IMR-90 (cell line): ENCODE measurements around the gene ZNF853. TPM values are rescaled to one million over a fixed set of nuclear protein-coding genes. Genes with fewer than 3 reads are reported as not detected.

Source experiments
- ATAC-seq: fragments of 200-7000 bp; cut with Tn5 transposase; 2 replicates; pipeline ENCODE4 v1.9.1; 2020; ENCODE audit warnings: low read depth, mild to moderate bottlenecking, moderate library complexity
- BruUV-seq: library from RNA; stranded (reverse); fragments of 400-500 nt; replicated peaks from 2 replicates; lab custom pipeline; 2021; lab: Mats Ljungman, UMichigan
- CTCF ChIA-PET: fragments of 300-600 bp; formaldehyde crosslinking; extraction: SDS; loops from one replicate; lab custom pipeline; 2021; ENCODE audit warnings: antibody characterized with exemption; lab: Yijun Ruan, JAX
- POLR2A ChIA-PET: fragments of 300-600 bp; sonication (Branson Sonifier 250); formaldehyde crosslinking; loops from one replicate; lab custom pipeline; 2022; ENCODE audit warnings: antibody characterized with exemption; ENCODE audit not compliant: unreplicated experiment; lab: Charles Lee
- DNase-seq: peaks from one replicate; pipeline ENCODE4 v3.0.0; 2013
- H2AFZ ChIP-seq: replicated peaks from 2 replicates; pipeline ENCODE3; 2013; ENCODE audit warnings: low read length, mild to moderate bottlenecking; ENCODE audit not compliant: poor library complexity
- H2AK5ac ChIP-seq: 2 replicates; pipeline ENCODE4 v1.6.1; 2013; ENCODE audit warnings: low read depth, low read length, inconsistent platforms
- H2AK9ac ChIP-seq: replicated peaks from 2 replicates; pipeline ENCODE3; 2013; ENCODE audit warnings: mild to moderate bottlenecking, low read depth, low read length, moderate library complexity; ENCODE audit not compliant: poor library complexity
- H2BK120ac ChIP-seq: 2 replicates; pipeline ENCODE4 v1.6.1; 2013; ENCODE audit warnings: low read depth, low read length, inconsistent platforms
- H2BK15ac ChIP-seq: 3 replicates; pipeline ENCODE4 v1.6.1; 2013; ENCODE audit warnings: low read depth, low read length, inconsistent platforms
- H2BK20ac ChIP-seq: 2 replicates; pipeline ENCODE4 v1.6.1; 2013; ENCODE audit warnings: low read depth, mild to moderate bottlenecking, inconsistent platforms, low read length, moderate library complexity
- H2BK5ac ChIP-seq: 2 replicates; pipeline ENCODE4 v1.6.1; 2013; ENCODE audit warnings: mild to moderate bottlenecking, low read depth, low read length, inconsistent platforms; ENCODE audit not compliant: poor library complexity, severe bottlenecking
- H3K14ac ChIP-seq: replicated peaks from 2 replicates; pipeline ENCODE4 v1.6.1; 2013; ENCODE audit warnings: low read depth, low read length, inconsistent platforms
- H3K18ac ChIP-seq: 2 replicates; pipeline ENCODE4 v1.6.1; 2013; ENCODE audit warnings: low read depth, low read length, control low read depth
- H3K23ac ChIP-seq: 2 replicates; pipeline ENCODE4 v1.6.1; 2013; ENCODE audit warnings: low read depth, low read length, inconsistent platforms
- H3K27ac ChIP-seq: 2 replicates; pipeline ENCODE4 v1.5.1; 2013; ENCODE audit warnings: mild to moderate bottlenecking, control low read depth, low read length; ENCODE audit not compliant: insufficient read depth
- H3K27me3 ChIP-seq: 2 replicates; pipeline ENCODE4 v1.6.1; 2013; ENCODE audit warnings: low read length; ENCODE audit not compliant: control insufficient read depth, insufficient read depth
- H3K36me3 ChIP-seq: 2 replicates; pipeline ENCODE4 v1.6.1; 2013; ENCODE audit warnings: low read length, mixed read lengths; ENCODE audit not compliant: control insufficient read depth, insufficient read depth
- H3K4ac ChIP-seq: 2 replicates; pipeline ENCODE4 v1.6.1; 2013; ENCODE audit warnings: low read depth, low read length, inconsistent platforms
- H3K4me1 ChIP-seq: 2 replicates; pipeline ENCODE4 v1.6.1; 2013; ENCODE audit warnings: low read length, mixed read lengths; ENCODE audit not compliant: control insufficient read depth, insufficient read depth
- H3K4me2 ChIP-seq: 2 replicates; pipeline ENCODE4 v1.6.1; 2013; ENCODE audit warnings: low read depth, mild to moderate bottlenecking, control low read depth, low read length, moderate library complexity
- H3K4me3 ChIP-seq: 2 replicates; pipeline ENCODE4 v1.5.1; 2013; ENCODE audit warnings: low read depth, mild to moderate bottlenecking, control low read depth, low read length, moderate library complexity; ENCODE audit not compliant: insufficient read depth
- H3K56ac ChIP-seq: 2 replicates; pipeline ENCODE4 v1.6.1; 2013; ENCODE audit warnings: low read length, inconsistent platforms; ENCODE audit not compliant: insufficient read depth; ENCODE audit errors: extremely low read depth
- H3K79me1 ChIP-seq, 2 experiments: 2 replicates each; pipeline ENCODE4 v1.6.1; 2013; ENCODE audit warnings: low read length in 2 of 2, inconsistent platforms in 1 of 2, low read depth in 1 of 2
- H3K9ac ChIP-seq: 2 replicates; pipeline ENCODE4 v1.6.1; 2013; ENCODE audit warnings: low read depth, low read length, control low read depth
- H3K9me1 ChIP-seq: 2 replicates; pipeline ENCODE4 v1.6.1; 2013; ENCODE audit warnings: low read length, inconsistent platforms; ENCODE audit not compliant: insufficient read depth
- H3K9me3 ChIP-seq: 2 replicates; pipeline ENCODE4 v1.6.1; 2013; ENCODE audit warnings: low read length; ENCODE audit not compliant: control insufficient read depth, insufficient read depth
- H4K20me1 ChIP-seq: 2 replicates; pipeline ENCODE4 v1.6.1; 2013; ENCODE audit warnings: low read length, inconsistent platforms; ENCODE audit not compliant: insufficient read depth
- H4K5ac ChIP-seq: 2 replicates; pipeline ENCODE4 v1.6.1; 2013; ENCODE audit warnings: mild to moderate bottlenecking, low read depth, low read length, control low read depth
- H4K8ac ChIP-seq, 2 experiments: 2 replicates each; pipeline ENCODE4 v1.6.1; 2013; ENCODE audit warnings: low read depth in 2 of 2, low read length in 2 of 2, control low read depth in 1 of 2, inconsistent platforms in 1 of 2
- H4K91ac ChIP-seq: 2 replicates; pipeline ENCODE4 v1.6.1; 2013; ENCODE audit warnings: low read depth, low read length, inconsistent platforms; ENCODE audit not compliant: insufficient read depth
- CEBPB ChIP-seq: IDR thresholded peaks from 2 replicates; pipeline ENCODE4 v1.6.1; 2012; ENCODE audit warnings: low read depth, low read length, improper control_type of control experiment
- CTCF ChIP-seq: conservative IDR thresholded peaks from 2 replicates; pipeline ENCODE4 v1.5.1; 2012; ENCODE audit warnings: mild to moderate bottlenecking, low read depth, low read length, improper control_type of control experiment
- ELK1 ChIP-seq: fragments of 150-350 bp; IDR thresholded peaks from 2 replicates; pipeline ENCODE4 v1.6.1; 2016; ENCODE audit warnings: low read depth, mild to moderate bottlenecking, low read length, moderate library complexity, borderline replicate concordance
- MAFK ChIP-seq: IDR thresholded peaks from 2 replicates; pipeline ENCODE4 v1.6.1; 2012; ENCODE audit warnings: low read depth, low read length, improper control_type of control experiment
- RCOR1 ChIP-seq: IDR thresholded peaks from 2 replicates; pipeline ENCODE4 v1.6.1; 2012; ENCODE audit warnings: mild to moderate bottlenecking, low read length, improper control_type of control experiment; ENCODE audit not compliant: insufficient replicate concordance
- RFX5 ChIP-seq: IDR thresholded peaks from 2 replicates; pipeline ENCODE4 v1.8.0; 2012; ENCODE audit warnings: low read depth, mild to moderate bottlenecking, low read length, moderate library complexity
- USF2 ChIP-seq: fragments of 150-350 bp; IDR thresholded peaks from 2 replicates; pipeline ENCODE4 v1.6.1; 2017; ENCODE audit warnings: mild to moderate bottlenecking, antibody characterized with exemption, low read length, low read depth
- WGBS, 2 experiments: methylation state at CpG; one replicate each; pipeline versions ENCODE4 v1.1.5 to v1.1.7; 2013; ENCODE audit warnings: missing lambda C conversion rate in 2 of 2; ENCODE audit not compliant: insufficient read length in 1 of 2; ENCODE audit errors: extremely low coverage in 2 of 2; 5-methylcytosine and 5-hydroxymethylcytosine counted together
- dilution Hi-C: fragments of 300-500 bp; cut with HindIII; formaldehyde crosslinking; loops from one replicate; pipeline ENCODE4 v1.14.3; 2018; ENCODE audit warnings: low sequenced_read_pairs; ENCODE audit not compliant: unreplicated experiment
- in situ Hi-C: fragments of 300-500 bp; cut with MboI; formaldehyde crosslinking; loops from 3 replicates; pipeline ENCODE4 v1.14.3; 2019; ENCODE audit warnings: low sequenced_read_pairs, inconsistent platforms, mixed read lengths
- intact Hi-C: fragments of 100-400 bp; cut with micrococcal nuclease; formaldehyde crosslinking; loops from 2 replicates; pipeline ENCODE4 v1.10.0; 2022
- polyA plus RNA-seq, 3 experiments: library from polyadenylated mRNA; depleted of rRNA; stranded (reverse); fragments of >200 nt; gene quantifications; 2 replicates each; pipeline ENCODE4 v1.2.3, GENCODE V29; 2012; ENCODE audit warnings: low replicate concordance in 1 of 3
- total RNA-seq: library from RNA; depleted of rRNA; stranded (reverse); fragments of >200 nt; gene quantifications from 2 replicates; pipeline ENCODE4 v1.2.3, GENCODE V29; 2012

ZNF853 gene
- total and polyA plus RNA-seq, 2 of the 4 experiments (the other 2 are of a cell fraction) = 3.4 TPM

- Histone ChIP-seq H2BK20ac (no peak overlapping the region), H3K56ac (no peak overlapping the region), H3K4me3 (peak overlapping the region; percentile 95), H3K9me3 (no peaks in the 10 kb centered on the region), H2BK5ac (no peak overlapping the region), H2BK15ac (no peak overlapping the region), H4K5ac (no peak overlapping the region), H4K91ac (no peak overlapping the region; the same call in 1 of the 2 replicates), H2AK9ac (peak overlapping the region; percentile 53), H3K9ac (peak overlapping the region; percentile 77), H3K9me1 (peaks cover 10% of the 10 kb centered on the region; the same call in 1 of the 2 replicates), H2AK5ac (peak overlapping the region; percentile 62; the same call in 1 of the 2 replicates), H3K27me3 (no peaks in the 10 kb centered on the region), H3K14ac (0 out of 2 replicates have a peak overlapping the region, but pooled peaks have one; percentile 48), H3K4me1 (peaks cover 7% of the 10 kb centered on the region), H3K18ac (no peak overlapping the region), H3K79me1 (peaks cover 19 to 46% of the 10 kb centered on the region in 2 experiments), H2AFZ (peak overlapping the region; percentile 82), H4K20me1 (0 out of 2 replicates have a peak, but pooled peaks cover 7% of the 10 kb centered on the region), H3K36me3 (peaks cover 25% of the 10 kb centered on the region), H3K27ac (peak overlapping the region; percentile 57; the same call in 1 of the 2 replicates), H3K4ac (peak overlapping the region; percentile 2; the same call in 1 of the 2 replicates), H2BK120ac (no peak overlapping the region), H3K4me2 (peak overlapping the region; percentile 95), H4K8ac (no peak overlapping the region; a peak in 1 of 4 replicates), H3K23ac (no peak overlapping the region)
- intact Hi-C loops (no loop called here), dilution Hi-C loops (no loop called here), in situ Hi-C loops (no loop called here)
- TF ChIP-seq USF2 (no peak), CEBPB (no peak), RFX5 (no peak), MAFK (no peak), RCOR1 (no peak), CTCF (peak; percentile 31; the same call in 1 of the 2 replicates), ELK1 (no peak)
- ChIA-PET CTCF (no interaction called here), POLR2A (no interaction called here)
- WGBS, 2 experiments = 4% methylated on average over 29 of the region's 60 CpGs; no CpG with 5 or more reads in 1 of the 2 experiments
- ATAC-seq (peak; percentile 62), DNase-seq (peak; percentile 8)
- BruUV-seq = no TSS peak
These were observed 22.3 kb downstream of the ZNF853 start for GRCh38 chr7:6637544-6638229.
